Suprapubic skin (tissue), 4 donors: ENCODE data around the gene POLQ. TPM values are rescaled to one million over a fixed set of nuclear protein-coding genes. Genes with fewer than 3 reads are reported as not detected.

Experiments
- DNase-seq, 2 donors: peaks; one replicate each; pipeline ENCODE4 v3.0.0-alpha.2; 2019; ENCODE audit warnings: low spot score in 2 of 2
- H3K27ac ChIP-seq: fragments of 200-600 bp; sonication (generic); one replicate; pipeline ENCODE4 v1.5.1; 2019
- H3K27me3 ChIP-seq: fragments of 200-600 bp; sonication (generic); one replicate; pipeline ENCODE4 v1.5.1; 2019
- H3K36me3 ChIP-seq: fragments of 200-600 bp; sonication (generic); one replicate; pipeline ENCODE4 v1.5.1; 2019
- H3K4me1 ChIP-seq: fragments of 200-600 bp; sonication (generic); one replicate; pipeline ENCODE4 v1.5.1; 2019
- H3K4me3 ChIP-seq: fragments of 200-600 bp; sonication (generic); one replicate; pipeline ENCODE4 v1.5.1; 2019; ENCODE audit warnings: mild to moderate bottlenecking
- H3K9me3 ChIP-seq: fragments of 200-600 bp; sonication (generic); one replicate; pipeline ENCODE4 v1.5.1; 2019
- CTCF ChIP-seq, 2 donors: fragments of 200-600 bp in 1 of 2; fragments of 450-650 bp in 1 of 2; sonication (generic) in 1 of 2; IDR thresholded peaks; one replicate each; pipeline ENCODE4 v1.5.1; 2016 to 2019; ENCODE audit warnings: antibody characterized with exemption in 2 of 2, mild to moderate bottlenecking in 1 of 2, moderate library complexity in 1 of 2
- EP300 ChIP-seq: sonication (generic); formaldehyde crosslinking; IDR thresholded peaks from one replicate; pipeline ENCODE4 v1.6.1; 2017; ENCODE audit warnings: antibody characterized with exemption
- POLR2A ChIP-seq, 2 donors: fragments of 450-650 bp; IDR thresholded peaks; one replicate each; pipeline ENCODE4 v1.6.1; 2017; ENCODE audit warnings: antibody characterized with exemption in 2 of 2, mild to moderate bottlenecking in 2 of 2, moderate library complexity in 2 of 2
- POLR2AphosphoS5 ChIP-seq, 3 donors: sonication (generic); formaldehyde crosslinking; IDR thresholded peaks; one replicate each; pipeline ENCODE4 v1.6.1; 2017; ENCODE audit warnings: antibody characterized with exemption in 3 of 3
- WGBS: methylation state at CpG from one replicate; pipeline ENCODE4 v1.1.5; 2018; 5-methylcytosine and 5-hydroxymethylcytosine counted together
- total RNA-seq, 4 donors: library from RNA; depleted of rRNA; stranded (reverse); fragments of >200 nt; gene quantifications; one replicate each; pipeline ENCODE4 v1.1.0, GENCODE V29; 2016

Gene POLQ
- total RNA-seq, 4 donors from 2014 or later, result 0.76 to 2.4 (median 0.84) TPM

- H3K4me3 ChIP-seq, result peak overlapping the region; percentile 36
- TF ChIP-seq POLR2A (IDR thresholded peaks at IDR 0.05) (no peak), EP300 (no peak), CTCF (IDR thresholded peaks at IDR 0.05) (no peak), POLR2AphosphoS5 (IDR thresholded peaks at IDR 0.05) (no peak)
- H3K27me3 ChIP-seq, result no peaks in the 10 kb centered on the region
- no peaks in the 10 kb centered on the region for H3K36me3 ChIP-seq
- no peaks in the 10 kb centered on the region for H3K9me3 ChIP-seq
- no peak overlapping the region for H3K27ac ChIP-seq
- DNase-seq, result no peak
- no peaks in the 10 kb centered on the region for H3K4me1 ChIP-seq
- 48% methylated on average over 5 of the region's 5 CpGs for WGBS
These were observed 113.9 kb downstream of the POLQ start for GRCh38 chr3:121431726-121432517.

GRCh38 chr3:121430664-121431215 is 115.0 kb downstream of the POLQ start:
- no peaks in the 10 kb centered on the region for H3K4me1 ChIP-seq
- no peak overlapping the region for H3K4me3 ChIP-seq
- H3K27ac ChIP-seq, result no peak overlapping the region
- no peaks in the 10 kb centered on the region for H3K27me3 ChIP-seq
- H3K36me3 ChIP-seq, result no peaks in the 10 kb centered on the region
- TF ChIP-seq CTCF (IDR thresholded peaks at IDR 0.05) (no peak), POLR2AphosphoS5 (IDR thresholded peaks at IDR 0.05) (no peak), POLR2A (IDR thresholded peaks at IDR 0.05) (no peak), EP300 (no peak)
- DNase-seq, result no peak
- no peaks in the 10 kb centered on the region for H3K9me3 ChIP-seq

- Histone ChIP-seq H3K9me3 (no peaks in the 10 kb centered on the region), H3K4me1 (no peaks in the 10 kb centered on the region), H3K4me3 (no peak overlapping the region), H3K27me3 (no peaks in the 10 kb centered on the region), H3K27ac (no peak overlapping the region), H3K36me3 (no peaks in the 10 kb centered on the region)
- DNase-seq, result no peak
- TF ChIP-seq CTCF (IDR thresholded peaks at IDR 0.05), result no peak
- TF ChIP-seq EP300, result no peak
- TF ChIP-seq POLR2AphosphoS5 (IDR thresholded peaks at IDR 0.05), result no peak
- no peak for TF ChIP-seq POLR2A (IDR thresholded peaks at IDR 0.05)
These were observed 121.2 kb downstream of the POLQ start for GRCh38 chr3:121424549-121424948.

- WGBS, result 87% methylated on average over 6 of the region's 6 CpGs
- TF ChIP-seq POLR2AphosphoS5 (IDR thresholded peaks at IDR 0.05) (no peak), CTCF (IDR thresholded peaks at IDR 0.05) (no peak), EP300 (no peak), POLR2A (IDR thresholded peaks at IDR 0.05) (no peak)
- H3K9me3 ChIP-seq, result no peaks in the 10 kb centered on the region
- H3K4me1 ChIP-seq, result no peaks in the 10 kb centered on the region
- H3K36me3 ChIP-seq, result no peaks in the 10 kb centered on the region
- H3K4me3 ChIP-seq, result no peak overlapping the region
- no peaks in the 10 kb centered on the region for H3K27me3 ChIP-seq
- DNase-seq, result no peak
- H3K27ac ChIP-seq, result no peak overlapping the region
These were observed 127.6 kb downstream of the POLQ start for GRCh38 chr3:121418182-121418581.

GRCh38 chr3:121414924-121415323 is 130.9 kb downstream of the POLQ start:
- no peaks in the 10 kb centered on the region for H3K36me3 ChIP-seq
- 64% methylated on average over 2 of the region's 2 CpGs for WGBS
- no peaks in the 10 kb centered on the region for H3K9me3 ChIP-seq
- no peak for DNase-seq
- no peaks in the 10 kb centered on the region for H3K4me1 ChIP-seq
- no peaks in the 10 kb centered on the region for H3K27me3 ChIP-seq
- H3K4me3 ChIP-seq, result no peak overlapping the region
- no peak overlapping the region for H3K27ac ChIP-seq
- TF ChIP-seq CTCF (IDR thresholded peaks at IDR 0.05), result no peak
- no peak for TF ChIP-seq EP300
- TF ChIP-seq POLR2A (IDR thresholded peaks at IDR 0.05), result no peak
- no peak for TF ChIP-seq POLR2AphosphoS5 (IDR thresholded peaks at IDR 0.05)
